DMS53 treated with DMSO at 0.1 percent for 48 hours (cell line): ENCODE data around the gene FHOD3.

Source experiments
- DNase-seq: peaks from one replicate; lab custom pipeline; 2025; ENCODE audit not compliant: unreplicated experiment; lab: John Stamatoyannopoulos, UW

Gene FHOD3

DNA sequence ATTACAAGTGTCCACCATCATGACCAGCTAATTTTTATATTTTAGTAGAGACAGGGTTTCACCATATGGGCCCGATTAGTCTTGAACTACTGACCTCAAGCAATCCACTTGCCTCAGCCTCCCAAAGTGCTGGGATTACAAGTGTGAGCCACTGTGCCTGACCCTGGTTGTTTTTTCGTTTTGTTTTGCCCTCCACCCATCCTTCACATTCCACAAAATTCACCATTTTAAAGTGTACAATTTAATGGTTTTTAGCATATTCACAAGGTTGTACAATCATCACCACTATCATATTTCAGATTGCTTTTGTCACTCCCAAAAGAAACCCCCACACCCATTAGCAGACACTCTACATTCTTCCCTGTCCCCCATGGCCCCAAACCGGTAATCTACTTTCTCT, 316.3 kb downstream of the FHOD3 start:
- DNase-seq = no peak

DNA sequence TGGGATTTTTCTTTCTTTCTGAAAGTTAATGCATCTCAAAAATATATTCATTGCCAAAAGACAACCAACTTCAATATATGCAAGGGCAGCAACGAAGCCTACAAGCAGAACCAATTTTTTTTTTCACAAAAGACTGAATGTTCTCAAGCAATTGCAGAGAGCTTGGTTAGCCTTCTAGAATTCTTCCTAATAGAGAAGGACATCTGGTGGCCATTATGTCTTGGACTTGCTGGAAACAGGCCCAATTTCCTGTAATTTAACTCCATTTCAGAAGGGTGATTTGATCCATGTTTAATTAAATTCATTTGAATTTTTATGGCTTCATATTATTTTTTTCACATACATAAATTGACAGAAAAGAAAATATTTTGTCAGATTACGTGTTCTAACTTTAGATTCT, 323.3 kb downstream of the FHOD3 start:
- no peak for DNase-seq

DNA sequence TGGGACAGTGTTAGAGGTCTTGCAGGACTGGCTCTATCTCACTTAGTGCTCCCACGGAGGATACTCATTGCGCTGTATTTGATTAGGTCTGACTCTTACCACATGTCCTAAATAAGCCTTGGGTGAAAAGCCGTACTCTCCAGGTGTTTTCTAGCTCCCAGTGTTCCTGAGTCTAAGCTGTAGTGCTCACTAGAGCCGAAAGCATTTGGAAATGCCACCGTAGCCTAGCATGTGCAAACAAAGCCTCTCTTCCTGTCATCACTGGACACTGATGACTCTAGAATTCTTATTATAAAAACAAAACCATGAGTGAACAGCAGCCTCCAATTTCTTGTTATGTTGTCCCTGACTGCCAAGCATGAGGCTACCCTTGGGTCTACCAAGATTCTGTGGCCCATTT, 325.1 kb downstream of the FHOD3 start:
- no peak for DNase-seq

DNA sequence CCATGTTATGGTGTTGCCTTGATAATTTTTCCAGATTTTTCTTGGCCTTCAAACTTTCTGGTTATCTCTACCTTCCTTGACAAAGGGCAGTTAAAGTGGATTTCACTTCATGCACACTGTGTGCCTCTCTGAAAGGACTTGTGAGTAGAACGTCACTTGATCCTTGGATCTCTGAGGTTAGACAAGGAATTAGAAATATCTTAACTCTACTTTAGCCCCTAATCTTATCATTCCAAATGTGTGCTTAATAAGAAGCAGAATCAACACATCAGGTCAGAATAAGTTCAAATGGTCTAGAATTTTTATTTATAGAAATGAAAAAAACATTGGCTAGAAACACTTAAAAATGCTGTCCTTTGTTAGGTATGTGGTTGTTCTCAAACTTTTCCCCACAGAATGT, 325.6 kb downstream of the FHOD3 start:
- no peak for DNase-seq

DNA sequence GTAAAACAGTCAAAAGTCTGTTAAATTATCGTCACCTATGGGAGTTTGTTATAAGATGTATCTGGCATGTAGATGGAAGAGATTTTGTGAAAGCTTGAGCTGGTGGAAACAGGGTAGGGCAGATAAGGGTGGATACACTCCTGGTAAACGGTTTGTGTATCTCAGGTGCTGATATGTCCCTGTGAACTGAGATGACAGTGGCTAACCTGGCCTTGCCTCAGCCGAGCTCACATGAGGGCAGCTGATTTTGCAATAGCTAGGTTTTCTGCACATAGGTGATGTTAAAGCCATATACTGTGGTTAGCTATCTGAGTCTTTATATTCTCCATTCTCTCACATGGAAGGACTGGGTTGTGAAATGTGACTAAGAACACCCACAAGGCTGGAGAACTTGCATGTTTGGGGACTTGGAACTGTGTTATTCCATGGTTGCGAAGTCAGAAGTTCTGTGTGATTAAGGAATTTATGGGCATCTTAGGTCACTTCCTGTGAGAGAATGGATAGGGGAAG, 326.2 kb downstream of the FHOD3 start:
- no peak for DNase-seq

DNA sequence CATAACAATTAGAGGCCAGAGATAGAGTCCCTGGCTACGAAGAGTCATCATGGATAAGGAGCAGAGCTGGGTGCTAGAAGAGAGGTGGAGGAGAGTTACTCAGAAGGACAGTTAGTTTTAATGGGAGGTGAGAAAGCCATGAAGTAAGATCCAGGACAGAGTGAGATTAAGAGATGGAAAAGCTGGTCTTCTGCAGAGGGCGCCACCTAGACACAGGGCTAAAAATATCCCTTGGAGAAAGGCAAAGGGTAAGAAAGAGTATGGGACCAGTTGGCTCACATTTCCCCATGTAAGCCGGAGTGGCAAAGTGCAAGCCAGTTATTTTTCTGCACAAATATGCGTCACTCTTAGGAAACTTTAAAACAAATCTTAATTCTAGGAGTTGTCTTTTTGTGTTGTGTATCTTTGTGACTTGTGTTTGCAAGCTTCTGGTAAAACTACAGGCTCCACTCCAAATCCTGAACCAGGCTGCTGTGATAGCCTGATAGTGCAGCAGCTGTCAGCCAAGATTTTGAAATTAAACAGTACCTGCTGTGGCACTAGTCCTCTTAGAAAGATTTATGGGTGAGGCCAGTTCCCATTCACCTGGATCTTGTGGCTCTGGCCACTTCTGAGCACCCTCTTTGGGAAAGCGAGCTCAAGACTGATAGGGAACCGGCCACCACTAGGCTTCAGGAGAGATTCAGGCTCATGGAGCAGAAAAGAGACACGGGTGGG, 327.1 kb downstream of the FHOD3 start:
- DNase-seq = no peak

DNA sequence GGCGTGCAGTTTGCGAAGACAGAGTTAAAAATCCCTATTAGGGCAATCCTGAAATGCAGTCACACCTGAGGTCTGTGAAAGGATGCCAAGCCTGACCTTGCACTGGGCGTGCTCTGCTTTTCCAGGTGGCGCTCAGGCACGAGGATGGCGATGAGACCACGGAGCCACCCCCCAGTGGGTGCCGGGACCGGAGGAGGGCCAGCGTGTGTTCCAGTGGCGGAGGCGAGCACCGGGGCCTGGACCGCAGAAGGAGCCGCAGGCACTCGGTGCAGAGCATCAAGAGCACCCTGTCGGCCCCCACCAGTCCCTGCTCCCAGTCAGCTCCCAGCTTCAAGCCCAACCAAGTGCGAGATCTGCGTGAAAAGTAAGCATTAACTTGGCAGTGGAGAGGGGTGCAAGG, 327.9 kb downstream of the FHOD3 start:
- no peak for DNase-seq

DNA sequence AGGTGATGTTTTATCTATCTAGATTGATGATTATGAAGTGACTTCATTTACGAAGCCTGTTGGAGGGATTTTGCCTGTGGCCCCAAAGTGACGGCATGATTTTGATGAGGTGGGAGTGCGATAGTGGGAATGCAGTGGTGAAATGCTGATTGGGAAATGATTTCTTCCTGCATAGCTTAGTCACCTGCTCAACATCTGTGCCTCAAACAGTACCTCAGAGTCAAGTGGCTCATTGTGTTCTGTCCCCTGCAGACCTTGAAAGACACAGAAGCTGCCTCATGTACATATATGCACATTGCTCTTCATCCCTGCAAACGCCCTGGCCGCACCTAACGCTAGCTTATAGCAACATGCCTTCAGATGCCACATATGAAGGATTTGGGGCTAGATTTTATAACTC, 330.1 kb downstream of the FHOD3 start:
- no peak for DNase-seq

DNA sequence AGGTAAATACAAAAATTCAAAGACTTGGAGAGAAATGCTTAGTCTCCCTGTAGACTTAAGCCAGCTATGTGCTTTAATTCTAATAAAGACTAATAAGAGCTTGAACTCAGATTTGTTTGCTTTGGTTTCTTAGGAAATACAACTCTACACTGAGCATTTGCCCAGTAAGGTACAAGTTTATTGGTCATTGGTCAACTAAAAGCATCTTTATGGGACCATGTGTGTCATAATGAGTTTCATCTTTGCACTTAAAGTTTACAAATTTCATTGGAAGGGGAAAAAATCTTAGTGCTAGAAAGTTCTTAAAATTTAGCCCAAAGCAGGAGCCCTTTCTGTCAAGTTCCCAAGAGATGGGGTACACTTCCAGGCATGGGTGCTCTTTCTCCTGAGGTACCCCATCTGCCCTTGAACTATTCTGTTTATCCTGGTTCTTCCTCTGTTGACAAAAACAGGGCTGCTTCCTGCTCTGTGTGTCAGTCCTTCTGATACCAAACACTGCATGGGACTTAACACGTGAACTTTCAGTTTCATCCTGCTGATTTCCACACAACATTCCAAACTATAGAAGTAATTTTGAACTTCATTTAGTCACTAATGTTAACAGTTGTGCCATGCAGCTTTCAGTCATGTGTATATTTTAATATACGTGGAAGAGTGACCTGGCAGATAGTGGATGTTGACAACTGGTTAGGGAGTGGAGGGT, 331.1 kb downstream of the FHOD3 start:
- no peak for DNase-seq

DNA sequence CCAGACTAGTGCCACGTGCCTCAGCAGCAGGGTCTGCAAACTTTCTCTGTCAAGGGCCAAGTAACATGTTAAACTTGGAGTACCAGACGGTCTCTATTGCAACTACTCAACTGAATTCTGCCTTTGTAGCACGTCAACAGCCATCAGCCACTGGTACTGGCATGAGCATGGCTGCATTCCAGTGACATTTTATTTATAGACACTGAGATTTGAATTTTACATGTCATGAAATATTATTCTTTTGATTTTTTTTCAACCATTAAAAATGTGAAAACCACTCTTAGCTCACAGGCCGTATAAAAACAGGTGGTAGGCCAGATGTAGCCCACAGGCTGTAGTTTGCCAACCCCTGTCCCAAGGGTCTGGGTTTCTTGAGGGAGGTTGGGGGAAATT, 331.6 kb downstream of the FHOD3 start:
- DNase-seq = no peak

DNA sequence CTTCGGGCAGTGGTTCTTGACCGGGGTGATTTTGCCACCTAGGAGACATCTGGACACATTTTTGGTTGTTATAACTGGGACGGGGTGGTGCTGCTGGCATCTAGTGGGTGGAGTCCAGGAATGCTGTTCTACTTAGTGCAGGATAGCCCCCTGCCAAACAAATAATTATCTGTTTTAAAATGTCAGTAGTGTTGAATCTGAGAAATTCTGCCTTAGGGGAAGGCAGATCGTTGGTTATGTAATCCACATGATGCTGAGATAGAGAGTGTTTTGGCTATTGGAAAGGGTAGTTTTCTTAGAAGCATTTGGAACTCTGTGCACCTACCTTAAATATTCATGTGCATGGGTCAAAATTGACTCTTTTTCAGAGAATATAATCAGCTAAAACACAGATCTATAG, 332.3 kb downstream of the FHOD3 start:
- no peak for DNase-seq

DNA sequence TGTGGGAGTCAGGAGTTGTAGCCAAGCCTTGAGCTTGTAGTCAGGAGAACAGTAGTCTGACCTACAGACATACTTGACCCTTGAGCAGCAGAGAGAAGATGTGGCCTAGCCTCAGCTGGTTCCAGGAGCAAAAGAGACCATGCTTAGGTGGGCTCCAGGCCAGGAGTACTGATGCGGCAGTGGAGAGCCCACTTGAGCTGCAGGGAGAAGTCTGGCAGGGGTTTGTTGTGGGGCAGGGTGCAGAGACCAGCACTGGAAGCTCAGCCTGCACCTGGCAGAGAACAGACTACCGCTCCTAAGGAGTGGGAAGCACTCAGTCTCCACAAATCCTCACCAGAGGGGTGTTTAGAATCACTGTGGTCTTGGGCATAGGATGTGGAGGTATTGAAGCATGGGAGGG, 333.4 kb downstream of the FHOD3 start:
- no peak for DNase-seq

DNA sequence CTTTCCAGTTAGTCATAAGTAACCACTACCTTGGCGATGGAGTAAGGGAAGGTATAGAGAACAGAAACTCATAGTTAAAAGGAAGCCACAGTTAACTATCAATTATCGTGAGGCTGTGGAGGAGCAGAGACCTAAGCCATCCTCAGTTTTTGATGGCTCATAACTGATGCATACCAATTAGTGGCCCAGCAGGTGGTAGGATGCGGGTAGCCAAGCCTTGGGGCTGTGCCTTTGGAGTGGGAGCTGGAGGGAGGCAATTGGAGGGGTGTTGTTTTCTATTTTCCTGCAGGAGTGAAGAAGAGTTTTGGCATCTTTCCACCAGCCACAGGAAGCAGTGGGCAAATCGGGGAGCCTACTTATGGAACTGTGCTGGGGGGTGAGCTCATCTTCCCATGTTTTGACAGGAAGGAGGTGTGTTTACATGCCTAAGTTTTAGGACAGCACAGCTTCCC, 336.5 kb downstream of the FHOD3 start:
- no peak for DNase-seq

DNA sequence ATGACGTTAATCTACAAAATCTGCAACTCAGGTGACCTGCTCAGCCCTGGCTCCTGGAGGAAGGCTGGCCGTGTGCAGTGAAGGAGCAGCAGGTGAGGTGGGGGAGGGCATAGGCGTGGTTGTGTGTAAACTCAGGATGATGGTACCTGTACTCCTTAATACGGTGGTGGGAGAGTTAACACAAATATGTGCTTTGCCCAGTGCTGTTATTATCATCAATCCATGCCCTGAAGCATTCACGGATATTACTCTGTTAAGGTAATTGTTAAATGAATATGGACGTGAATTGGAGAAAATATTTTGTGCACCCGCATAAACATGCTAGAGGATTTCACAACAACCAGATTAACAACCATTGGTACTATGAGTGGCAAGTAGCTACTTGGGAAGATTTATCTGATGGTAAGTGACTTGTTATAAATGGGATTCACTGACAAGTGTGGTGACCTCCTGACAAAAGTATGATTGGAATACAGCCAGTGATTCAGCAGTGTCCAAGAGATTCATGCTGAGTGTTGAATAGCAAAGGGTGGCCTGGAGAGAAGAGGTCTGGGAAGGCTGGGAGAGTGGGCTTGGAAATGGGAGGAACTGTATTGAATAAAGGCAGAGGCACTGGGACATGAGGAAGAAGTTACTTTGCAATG, 337.2 kb downstream of the FHOD3 start:
- no peak for DNase-seq

DNA sequence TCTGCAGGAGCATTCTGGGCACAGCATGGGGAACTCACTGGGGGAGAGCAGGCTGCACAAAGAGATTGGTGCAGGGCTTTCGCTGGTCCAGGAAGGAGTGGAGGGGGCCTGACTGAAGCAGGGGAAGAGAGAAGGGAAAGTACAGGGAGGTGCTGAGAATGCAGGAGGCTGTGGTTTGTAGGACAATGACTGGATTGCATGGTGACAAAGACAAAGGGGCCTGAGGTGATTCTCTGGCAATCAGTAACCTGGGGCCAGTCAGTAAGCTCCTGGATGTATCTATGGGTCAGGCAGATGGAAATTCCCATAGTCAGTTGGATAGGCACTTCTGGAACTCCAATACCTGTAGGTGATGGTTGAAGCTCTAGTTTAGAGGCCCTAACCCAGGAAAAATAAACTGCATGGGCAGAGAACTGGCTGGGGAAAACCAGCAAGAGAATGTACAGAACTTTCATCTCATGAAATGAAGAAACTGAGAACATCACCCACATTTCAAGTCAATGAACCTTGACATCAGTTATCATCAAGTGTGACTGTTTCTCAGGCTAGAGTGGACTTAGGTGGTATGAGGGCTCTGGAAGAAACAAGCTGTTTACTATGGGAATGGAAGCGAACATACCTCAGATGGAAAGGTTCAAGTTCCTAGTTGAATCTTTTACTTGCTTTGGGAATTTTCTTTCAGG, 338.0 kb downstream of the FHOD3 start:
- no peak for DNase-seq

DNA sequence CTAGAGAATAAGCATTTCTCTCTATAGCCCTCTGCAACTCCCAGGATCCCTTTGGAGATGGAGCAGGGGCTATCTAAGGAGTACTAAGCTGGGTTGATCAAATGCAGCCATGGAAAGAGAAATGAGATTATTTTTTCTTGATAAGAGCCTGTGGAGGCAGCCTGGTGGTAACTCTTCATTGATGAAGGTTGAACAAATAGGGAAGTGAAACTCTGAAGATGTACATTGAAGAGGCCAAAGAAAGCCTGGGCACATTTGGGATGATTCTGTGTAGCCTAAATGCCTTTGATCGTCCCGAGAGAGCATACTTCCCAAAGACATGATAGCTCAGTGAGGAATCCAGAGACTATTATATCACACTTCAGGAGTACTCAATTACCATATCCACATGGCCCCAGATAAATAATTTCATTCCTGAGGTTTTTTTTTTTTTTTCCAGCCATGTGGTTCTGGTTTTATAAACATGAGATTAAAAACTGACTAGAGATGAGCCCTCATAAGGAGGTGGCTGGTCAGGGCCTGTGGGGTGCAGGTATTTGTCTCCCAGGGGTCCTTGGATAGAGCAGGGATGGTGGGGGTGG, 338.8 kb downstream of the FHOD3 start:
- no peak for DNase-seq

DNA sequence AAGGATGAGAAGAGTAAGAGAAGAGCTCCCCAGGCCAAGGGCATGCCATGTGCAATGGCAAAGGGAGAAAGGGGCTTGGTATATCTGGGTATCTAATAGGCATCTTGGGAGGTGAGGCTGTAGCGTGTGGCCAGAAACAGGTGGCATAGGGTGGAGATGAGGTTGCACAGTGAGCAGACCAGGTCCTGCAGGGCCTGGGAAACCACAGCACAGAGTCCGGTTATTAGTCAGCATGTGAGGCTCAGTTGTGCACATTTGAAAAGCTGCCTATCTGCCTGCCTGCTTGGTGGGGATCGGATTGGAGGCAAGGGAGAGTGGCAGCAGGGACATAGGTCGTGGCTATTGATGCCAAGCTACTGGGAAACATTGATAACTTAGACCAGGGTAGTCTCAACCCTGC, 340.7 kb downstream of the FHOD3 start:
- DNase-seq = no peak

DNA sequence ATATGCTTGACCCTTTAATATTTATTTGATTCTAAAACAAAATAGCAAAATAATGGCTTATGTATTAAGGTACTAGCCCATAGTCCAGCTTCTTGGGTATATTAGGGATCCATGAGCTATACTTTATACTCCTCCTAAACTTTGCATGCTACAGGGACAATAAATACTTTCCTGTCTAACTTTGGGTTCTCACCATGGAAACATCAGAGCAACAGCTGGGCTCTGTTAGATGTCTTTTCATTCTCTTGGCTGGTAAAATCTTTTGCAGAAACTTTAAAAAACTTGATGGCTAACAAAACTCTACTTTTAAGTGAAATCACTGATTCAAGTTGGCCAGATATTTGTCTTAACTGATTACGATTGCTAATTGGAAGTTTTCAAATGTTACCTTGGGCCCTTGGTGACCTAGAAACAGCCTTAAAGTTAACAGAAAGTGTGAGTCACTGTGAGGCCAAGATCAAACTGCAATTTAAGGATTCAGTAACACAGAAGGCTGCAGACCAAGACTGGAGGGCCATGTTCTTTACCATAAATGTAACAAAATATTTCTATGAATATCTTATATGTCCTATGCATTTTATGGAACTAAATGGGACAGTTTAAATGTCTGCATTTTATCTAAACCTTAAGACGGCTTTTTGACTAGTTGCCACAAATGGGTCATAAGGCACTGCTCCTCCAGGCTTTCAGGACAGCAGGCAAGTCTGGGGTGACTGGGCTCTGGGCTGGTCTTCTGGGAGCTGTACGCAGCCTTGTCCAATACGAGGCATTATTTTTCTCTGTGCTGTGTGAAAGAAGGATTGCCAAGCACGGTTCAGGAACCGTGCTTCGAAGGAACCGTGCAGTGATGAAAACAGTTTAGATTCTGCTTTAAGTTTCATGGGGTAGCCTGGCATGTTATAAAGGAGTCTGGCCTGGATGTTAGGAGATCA, 342.8 kb downstream of the FHOD3 start:
- no peak for DNase-seq

DNA sequence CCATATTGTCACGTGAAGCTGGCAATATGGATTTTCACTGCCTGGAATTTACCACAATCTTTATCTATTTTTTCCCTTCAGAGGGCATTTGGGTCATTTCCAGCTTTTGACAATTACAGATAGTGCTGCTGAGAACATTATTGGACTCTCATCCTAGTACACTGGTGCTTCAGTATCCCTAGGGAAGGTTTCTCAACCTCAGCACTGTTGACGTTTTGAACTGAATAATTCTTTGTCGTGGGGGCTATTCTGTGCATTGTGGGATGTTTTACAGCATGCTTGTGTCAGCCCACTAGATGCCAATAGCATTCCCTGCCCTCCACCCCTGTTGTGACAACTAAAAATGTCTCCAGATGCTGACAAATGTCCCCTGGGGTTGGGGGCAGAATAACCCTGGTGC, 345.5 kb downstream of the FHOD3 start:
- no peak for DNase-seq

DNA sequence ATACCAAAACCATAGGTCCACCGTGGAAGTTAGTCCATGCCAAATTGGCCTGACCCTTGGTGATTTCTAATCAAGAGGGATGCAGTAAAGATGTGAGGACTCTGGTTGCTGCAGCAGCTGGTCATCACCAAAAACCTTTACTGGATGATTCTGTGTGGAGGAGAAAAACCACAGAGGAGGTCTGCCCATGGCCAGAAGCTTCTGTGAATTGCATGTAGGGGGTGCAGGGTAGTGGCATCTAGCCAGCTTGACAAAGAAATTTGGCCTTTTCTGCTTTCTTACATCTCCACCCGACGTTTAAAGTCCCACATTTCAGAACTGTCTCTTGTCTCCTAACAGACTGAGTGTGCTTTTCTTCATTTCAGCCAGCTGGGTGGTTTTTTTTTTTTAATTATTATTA, 351.3 kb downstream of the FHOD3 start:
- DNase-seq = no peak
